ENCODE results near the gene GSTT4.
A peak's percentile ranks its signal among the peaks of the same experiment; 100 is the strongest.

Gene GSTT4

DNA sequence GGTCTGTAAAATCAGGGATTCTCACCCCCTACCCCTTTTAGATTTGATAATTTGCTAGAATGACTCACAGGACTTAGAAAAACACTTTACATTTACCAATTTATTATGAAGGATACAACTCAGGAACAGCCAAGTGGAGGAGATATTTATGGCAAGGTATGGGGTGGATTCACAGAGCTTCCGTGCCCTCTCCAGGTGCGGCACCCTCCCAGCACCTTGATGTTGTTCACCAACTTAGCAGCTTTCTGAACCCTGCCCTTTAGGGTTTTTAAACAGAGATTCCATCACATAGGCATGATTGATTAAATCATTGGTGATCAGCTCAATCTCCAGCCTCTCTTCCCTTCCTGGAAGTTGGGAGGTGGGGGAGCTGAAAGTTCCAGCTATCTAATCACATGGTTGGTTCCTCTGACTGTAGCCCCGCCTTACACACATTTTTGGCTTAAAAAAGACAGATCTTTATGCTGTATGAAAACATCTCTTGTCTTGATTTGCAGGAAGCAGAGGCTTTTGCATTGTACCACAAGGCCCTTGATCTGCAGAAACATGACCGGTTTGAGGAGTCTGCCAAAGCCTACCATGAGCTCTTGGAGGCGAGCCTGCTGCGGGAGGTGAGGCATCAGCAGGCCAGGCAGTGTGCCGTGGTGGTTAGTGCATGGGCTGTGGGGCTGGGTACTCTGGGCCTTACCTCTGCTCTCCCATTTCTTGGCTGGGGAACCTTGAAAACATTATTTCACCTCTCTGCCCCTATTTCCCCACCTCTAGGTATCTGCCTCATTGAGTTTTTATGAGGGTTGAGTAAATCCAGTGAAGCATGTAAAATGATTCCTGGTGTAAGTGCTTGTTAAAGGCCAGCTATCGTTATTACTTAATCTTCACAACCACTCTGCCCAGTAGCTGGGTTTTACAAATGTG is 32.9 kb upstream of the GSTT4 start:
- H3K36me3 ChIP-seq (ENCODE audit: control insufficient read depth, insufficient read depth, low read length, severe bottlenecking) = peaks cover 61% of the 10 kb centered on the region
- H3K27me3 ChIP-seq (replicated peaks; ENCODE audit: control insufficient read depth, insufficient read depth, low read length) = no peaks in the 10 kb centered on the region
- H3K9ac ChIP-seq (ENCODE audit: low read length) = no peak overlapping the region
- H3K4me3 ChIP-seq (ENCODE audit: low read length) = no peak overlapping the region
- no peak for DNase-seq (ENCODE audit: low read depth)
- H3K4me1 ChIP-seq (ENCODE audit: control insufficient read depth, insufficient read depth, low read length) = peaks cover 18% of the 10 kb centered on the region
- H3K9me3 ChIP-seq (ENCODE audit: control insufficient read depth, low read length) = no peaks in the 10 kb centered on the region

DNA sequence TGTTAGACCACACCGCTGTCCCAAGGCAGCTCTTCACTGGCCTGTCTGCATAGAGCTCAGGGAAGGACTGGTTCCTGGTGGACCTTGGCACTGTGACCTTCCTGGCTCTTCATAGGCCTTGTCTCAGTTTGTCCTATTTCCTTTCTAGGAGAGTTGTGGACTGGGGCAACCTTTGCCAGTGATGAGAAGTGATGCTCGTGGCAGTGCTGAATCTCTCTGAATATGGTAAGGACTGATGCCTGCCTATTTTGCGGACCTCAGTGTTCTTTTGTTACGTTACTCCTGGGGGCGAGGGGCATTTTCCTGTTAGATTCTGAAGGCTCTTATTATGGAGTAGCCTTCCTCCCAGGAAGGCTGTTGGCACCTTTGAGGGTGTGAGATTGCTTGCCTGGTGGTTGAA is 30.0 kb upstream of the GSTT4 start:
- Histone ChIP-seq H3K27me3 (replicated peaks; ENCODE audit: control insufficient read depth, insufficient read depth, low read length) (no peaks in the 10 kb centered on the region), H3K36me3 (ENCODE audit: control insufficient read depth, insufficient read depth, low read length, severe bottlenecking) (peaks cover 43% of the 10 kb centered on the region), H3K9me3 (ENCODE audit: control insufficient read depth, low read length) (no peaks in the 10 kb centered on the region), H3K4me3 (ENCODE audit: low read length) (no peak overlapping the region), H3K4me1 (ENCODE audit: control insufficient read depth, insufficient read depth, low read length) (peaks cover 9% of the 10 kb centered on the region), H3K9ac (ENCODE audit: low read length) (no peak overlapping the region)
- DNase-seq (ENCODE audit: low read depth) = no peak

DNA sequence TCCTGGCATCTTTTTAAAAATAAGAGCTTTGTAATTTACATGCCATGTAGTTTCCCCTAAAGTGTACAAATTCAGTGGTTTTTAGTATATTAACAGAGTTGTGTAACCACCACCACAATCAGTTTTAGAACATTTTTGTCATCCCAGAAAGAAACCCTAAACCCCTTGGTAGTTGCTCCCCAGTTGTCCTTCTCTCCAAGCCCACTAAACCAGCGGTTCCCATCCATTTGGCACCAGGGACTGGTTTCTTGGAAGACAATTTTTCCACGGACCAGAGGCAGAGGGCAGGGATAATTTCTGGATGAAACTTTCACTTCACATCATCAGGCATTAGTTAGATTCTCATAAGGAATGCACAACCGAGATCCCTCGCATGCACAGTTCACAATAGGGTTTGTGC is 28.5 kb upstream of the GSTT4 start:
- peak; percentile 4 for DNase-seq (ENCODE audit: low read depth)
- H3K9me3 ChIP-seq (ENCODE audit: control insufficient read depth, low read length) = no peaks in the 10 kb centered on the region
- no peak overlapping the region for H3K9ac ChIP-seq (ENCODE audit: low read length)
- no peak overlapping the region for H3K4me3 ChIP-seq (ENCODE audit: low read length)
- no peaks in the 10 kb centered on the region for H3K27me3 ChIP-seq (replicated peaks; ENCODE audit: control insufficient read depth, insufficient read depth, low read length)
- peaks cover 28% of the 10 kb centered on the region for H3K36me3 ChIP-seq (ENCODE audit: control insufficient read depth, insufficient read depth, low read length, severe bottlenecking)
- peaks cover 9% of the 10 kb centered on the region for H3K4me1 ChIP-seq (ENCODE audit: control insufficient read depth, insufficient read depth, low read length)

DNA sequence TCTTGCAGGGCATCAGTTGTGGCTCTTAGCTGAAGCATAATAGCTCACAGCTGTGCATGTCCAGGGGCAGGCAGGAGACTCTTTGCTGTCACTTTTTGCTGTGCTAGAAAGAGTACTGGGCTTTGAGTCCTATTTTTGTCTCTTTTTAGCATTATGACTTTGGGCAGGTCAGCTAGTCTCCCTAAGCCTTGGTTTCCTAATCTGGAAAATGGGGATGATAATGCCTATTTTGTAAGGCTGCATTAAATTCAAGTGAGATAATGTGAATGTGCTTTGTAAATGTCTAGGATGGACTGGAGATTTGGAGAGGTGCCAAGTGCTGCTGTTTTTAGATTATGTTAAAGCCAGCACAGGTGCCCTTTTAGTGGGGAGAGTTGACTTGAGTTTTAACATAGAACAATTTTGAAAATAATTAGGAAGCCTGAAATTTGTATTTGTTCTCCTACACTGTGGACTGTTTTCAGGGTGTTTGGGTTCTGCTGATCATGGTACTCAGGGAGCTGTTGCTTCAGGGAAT is 25.0 kb upstream of the GSTT4 start:
- no peak overlapping the region for H3K9ac ChIP-seq (ENCODE audit: low read length)
- no peak overlapping the region for H3K4me3 ChIP-seq (ENCODE audit: low read length)
- H3K4me1 ChIP-seq (ENCODE audit: control insufficient read depth, insufficient read depth, low read length) = peaks cover 9% of the 10 kb centered on the region
- H3K36me3 ChIP-seq (ENCODE audit: control insufficient read depth, insufficient read depth, low read length, severe bottlenecking) = peaks cover 4% of the 10 kb centered on the region
- no peaks in the 10 kb centered on the region for H3K27me3 ChIP-seq (replicated peaks; ENCODE audit: control insufficient read depth, insufficient read depth, low read length)
- DNase-seq (ENCODE audit: low read depth) = no peak
- H3K9me3 ChIP-seq (ENCODE audit: control insufficient read depth, low read length) = no peaks in the 10 kb centered on the region

DNA sequence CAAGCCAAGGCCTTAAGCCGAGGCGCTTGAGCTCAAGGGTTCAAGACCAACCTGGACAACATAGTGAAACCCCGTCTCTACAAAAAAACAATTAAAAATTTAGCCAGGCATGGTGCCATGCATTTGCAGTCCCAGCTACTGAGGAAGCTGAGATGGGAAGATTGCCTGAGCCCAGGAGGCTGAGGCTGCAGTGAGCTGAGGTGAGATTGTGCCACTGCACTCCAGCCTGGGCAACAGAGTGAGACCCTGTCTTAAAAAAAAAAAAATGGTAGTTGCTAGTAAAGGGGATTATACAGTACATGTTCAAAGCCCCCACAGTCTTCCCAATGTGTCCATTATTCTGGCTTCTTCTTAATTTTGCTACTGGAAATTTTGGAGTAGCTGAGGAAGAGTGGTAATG is 24.1 kb upstream of the GSTT4 start:
- DNase-seq (ENCODE audit: low read depth) = no peak
- H3K36me3 ChIP-seq (ENCODE audit: control insufficient read depth, insufficient read depth, low read length, severe bottlenecking) = peaks cover 4% of the 10 kb centered on the region

DNA sequence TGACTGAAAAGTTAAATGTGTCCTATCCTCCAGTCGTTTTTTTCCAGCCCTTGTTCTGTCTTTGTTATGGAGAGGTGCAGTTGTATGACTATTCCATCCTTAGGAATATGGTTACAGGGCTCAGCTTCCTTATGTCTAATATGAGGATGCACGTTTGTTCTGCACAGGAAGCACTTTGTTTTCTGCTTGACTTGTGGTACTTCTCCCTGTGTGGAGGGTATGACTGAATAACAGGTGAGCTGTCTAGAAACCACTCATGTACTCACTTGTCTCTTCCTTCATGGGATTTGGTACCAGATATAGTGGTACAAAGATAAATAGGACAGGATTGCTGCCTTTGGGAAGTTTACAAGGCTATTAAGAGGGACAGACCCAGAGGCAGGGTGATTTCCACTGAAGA is 23.3 kb upstream of the GSTT4 start:
- Histone ChIP-seq H3K4me3 (ENCODE audit: low read length) (no peak overlapping the region), H3K9ac (ENCODE audit: low read length) (no peak overlapping the region)

More for the DNA sequence above, 24.1 kb upstream of the GSTT4 start:
- Histone ChIP-seq H3K4me3 (ENCODE audit: low read length) (no peak overlapping the region), H3K9ac (ENCODE audit: low read length) (no peak overlapping the region), H3K27me3 (replicated peaks; ENCODE audit: control insufficient read depth, insufficient read depth, low read length) (no peaks in the 10 kb centered on the region), H3K9me3 (ENCODE audit: control insufficient read depth, low read length) (peaks cover 6% of the 10 kb centered on the region), H3K4me1 (ENCODE audit: control insufficient read depth, insufficient read depth, low read length) (peaks cover 9% of the 10 kb centered on the region)

DNA sequence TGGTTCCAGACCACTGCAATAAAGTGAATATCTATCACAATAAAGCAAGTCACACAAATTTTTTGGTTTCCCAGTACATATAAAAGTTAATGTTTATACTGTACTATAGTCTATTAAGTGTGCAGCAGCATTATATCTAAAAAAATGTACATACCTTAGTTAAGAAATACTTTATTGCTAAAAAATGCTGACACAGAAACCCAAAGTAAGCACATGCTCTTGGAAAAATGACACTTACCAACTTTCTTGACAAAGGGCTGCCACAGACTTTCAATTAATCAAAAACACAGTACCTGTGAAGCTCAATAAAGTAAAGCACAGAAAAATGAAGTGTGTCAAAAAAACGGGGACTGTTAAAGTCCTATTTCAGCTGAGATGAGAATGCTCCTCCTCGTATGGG is 22.7 kb upstream of the GSTT4 start:
- peaks cover 8% of the 10 kb centered on the region for H3K9me3 ChIP-seq (ENCODE audit: control insufficient read depth, low read length)
- no peak overlapping the region for H3K9ac ChIP-seq (ENCODE audit: low read length)
- H3K27me3 ChIP-seq (replicated peaks; ENCODE audit: control insufficient read depth, insufficient read depth, low read length) = no peaks in the 10 kb centered on the region
- DNase-seq (ENCODE audit: low read depth) = no peak
- H3K36me3 ChIP-seq (ENCODE audit: control insufficient read depth, insufficient read depth, low read length, severe bottlenecking) = peaks cover 4% of the 10 kb centered on the region
- no peaks in the 10 kb centered on the region for H3K4me1 ChIP-seq (ENCODE audit: control insufficient read depth, insufficient read depth, low read length)
- no peak overlapping the region for H3K4me3 ChIP-seq (ENCODE audit: low read length)

More for the DNA sequence above, 23.3 kb upstream of the GSTT4 start:
- peaks cover 8% of the 10 kb centered on the region for H3K9me3 ChIP-seq (ENCODE audit: control insufficient read depth, low read length)
- no peaks in the 10 kb centered on the region for H3K27me3 ChIP-seq (replicated peaks; ENCODE audit: control insufficient read depth, insufficient read depth, low read length)
- peaks cover 3% of the 10 kb centered on the region for H3K4me1 ChIP-seq (ENCODE audit: control insufficient read depth, insufficient read depth, low read length)
- no peak for DNase-seq (ENCODE audit: low read depth)
- peaks cover 4% of the 10 kb centered on the region for H3K36me3 ChIP-seq (ENCODE audit: control insufficient read depth, insufficient read depth, low read length, severe bottlenecking)

DNA sequence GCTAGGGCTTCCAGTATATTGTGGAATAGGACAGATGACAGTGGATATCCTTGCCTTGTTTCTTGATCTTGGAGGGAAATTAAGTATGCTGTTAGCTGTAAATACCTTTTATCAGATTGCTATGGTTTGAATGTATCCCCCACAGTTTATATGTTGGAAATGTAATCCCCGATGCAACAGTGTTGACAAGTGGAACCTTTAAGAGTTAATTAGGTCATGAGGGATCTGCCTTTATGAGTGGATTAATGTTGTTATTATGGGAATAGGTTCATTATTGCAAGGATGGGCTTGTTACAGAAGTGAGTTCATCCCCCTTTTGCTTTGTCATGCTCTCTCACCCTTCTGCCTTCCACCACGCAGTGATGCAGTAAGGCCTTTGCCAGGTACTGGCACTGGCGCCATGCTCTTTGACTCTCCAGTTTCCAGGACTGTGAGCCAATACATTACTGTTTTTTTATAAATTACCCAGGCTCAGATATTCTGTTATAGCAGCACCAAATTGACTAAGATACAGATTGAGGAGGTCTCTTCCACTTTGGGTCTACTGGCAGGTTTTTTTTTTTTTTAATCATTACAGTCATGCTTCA is 22.2 kb upstream of the GSTT4 start:
- Histone ChIP-seq H3K9ac (ENCODE audit: low read length) (no peak overlapping the region), H3K4me1 (ENCODE audit: control insufficient read depth, insufficient read depth, low read length) (no peaks in the 10 kb centered on the region), H3K27me3 (replicated peaks; ENCODE audit: control insufficient read depth, insufficient read depth, low read length) (no peaks in the 10 kb centered on the region), H3K9me3 (ENCODE audit: control insufficient read depth, low read length) (peaks cover 8% of the 10 kb centered on the region), H3K36me3 (ENCODE audit: control insufficient read depth, insufficient read depth, low read length, severe bottlenecking) (peaks cover 4% of the 10 kb centered on the region), H3K4me3 (ENCODE audit: low read length) (no peak overlapping the region)
- DNase-seq (ENCODE audit: low read depth) = no peak

DNA sequence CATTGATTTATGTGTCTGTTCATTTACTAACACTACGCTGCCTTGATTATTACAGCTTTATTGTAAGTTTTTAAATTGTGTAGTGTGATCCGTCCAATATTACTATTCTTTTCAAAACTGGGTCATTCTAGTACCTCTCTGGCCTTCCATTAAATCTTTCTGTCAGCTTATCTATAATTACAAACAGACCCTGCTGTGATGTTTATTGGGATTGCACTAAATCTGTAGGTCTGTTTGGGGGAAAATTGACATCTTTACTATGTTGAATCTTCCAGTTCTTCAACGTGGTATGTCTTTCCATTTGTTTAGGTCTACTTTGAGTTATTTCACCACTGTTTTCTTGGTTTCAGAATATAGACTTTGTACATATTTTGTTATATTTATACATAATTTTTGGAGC is 21.5 kb upstream of the GSTT4 start:
- H3K27me3 ChIP-seq (replicated peaks; ENCODE audit: control insufficient read depth, insufficient read depth, low read length) = no peaks in the 10 kb centered on the region
- no peaks in the 10 kb centered on the region for H3K4me1 ChIP-seq (ENCODE audit: control insufficient read depth, insufficient read depth, low read length)
- H3K9ac ChIP-seq (ENCODE audit: low read length) = no peak overlapping the region
- no peak overlapping the region for H3K4me3 ChIP-seq (ENCODE audit: low read length)
- peaks cover 8% of the 10 kb centered on the region for H3K9me3 ChIP-seq (ENCODE audit: control insufficient read depth, low read length)
- H3K36me3 ChIP-seq (ENCODE audit: control insufficient read depth, insufficient read depth, low read length, severe bottlenecking) = peaks cover 4% of the 10 kb centered on the region
- DNase-seq (ENCODE audit: low read depth) = no peak

DNA sequence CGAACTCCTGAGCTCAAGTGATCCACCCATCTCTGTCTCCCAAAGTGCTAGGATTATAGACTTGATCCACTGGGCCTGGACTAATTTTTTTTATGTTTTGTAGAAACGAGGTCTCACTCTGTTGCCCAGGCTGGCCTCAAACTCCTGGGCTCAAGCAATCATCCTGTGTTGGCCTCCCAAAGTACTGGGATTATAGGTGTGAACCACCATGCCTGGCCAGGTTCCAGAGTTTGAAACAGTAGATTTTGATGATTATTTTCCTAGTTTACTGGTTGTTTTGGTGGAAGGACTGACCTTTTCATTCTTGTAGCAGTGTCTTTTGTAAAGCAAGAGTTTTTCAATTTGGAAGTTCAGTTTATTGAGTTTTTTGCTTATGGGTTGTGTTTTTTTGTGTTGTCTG is 20.8 kb upstream of the GSTT4 start:
- Histone ChIP-seq H3K9ac (ENCODE audit: low read length) (no peak overlapping the region), H3K4me3 (ENCODE audit: low read length) (no peak overlapping the region), H3K9me3 (ENCODE audit: control insufficient read depth, low read length) (peaks cover 8% of the 10 kb centered on the region), H3K36me3 (ENCODE audit: control insufficient read depth, insufficient read depth, low read length, severe bottlenecking) (peaks cover 4% of the 10 kb centered on the region), H3K4me1 (ENCODE audit: control insufficient read depth, insufficient read depth, low read length) (no peaks in the 10 kb centered on the region), H3K27me3 (replicated peaks; ENCODE audit: control insufficient read depth, insufficient read depth, low read length) (no peaks in the 10 kb centered on the region)
- DNase-seq (ENCODE audit: low read depth) = no peak

DNA sequence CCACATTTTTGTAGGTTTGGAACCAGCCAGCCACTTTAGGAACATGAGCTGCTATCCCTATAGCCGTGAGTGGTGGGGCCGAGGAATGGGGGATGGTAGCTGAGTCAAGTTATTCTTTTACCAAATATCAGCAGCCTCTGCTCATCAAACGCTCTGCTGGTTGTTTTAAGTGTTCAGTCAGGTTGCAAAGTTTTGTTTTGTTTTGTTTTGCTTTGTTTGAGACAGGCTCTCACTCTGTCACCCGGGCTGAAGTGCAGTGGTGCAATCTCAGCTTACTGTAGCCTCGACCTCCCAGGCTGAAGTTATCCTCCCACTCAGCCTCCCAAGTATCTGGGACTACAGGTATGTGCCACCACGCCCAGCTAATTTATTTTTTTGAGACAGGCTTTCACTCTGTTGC is 20.2 kb upstream of the GSTT4 start:
- Histone ChIP-seq H3K36me3 (ENCODE audit: control insufficient read depth, insufficient read depth, low read length, severe bottlenecking) (peaks cover 4% of the 10 kb centered on the region), H3K9ac (ENCODE audit: low read length) (no peak overlapping the region), H3K4me3 (ENCODE audit: low read length) (no peak overlapping the region), H3K4me1 (ENCODE audit: control insufficient read depth, insufficient read depth, low read length) (no peaks in the 10 kb centered on the region), H3K9me3 (ENCODE audit: control insufficient read depth, low read length) (peaks cover 8% of the 10 kb centered on the region), H3K27me3 (replicated peaks; ENCODE audit: control insufficient read depth, insufficient read depth, low read length) (no peaks in the 10 kb centered on the region)
- no peak for DNase-seq (ENCODE audit: low read depth)

Data from adipocyte (in vitro differentiated cells).